ENCODE results near the gene SNHG17.

The SNHG17 gene

DNA sequence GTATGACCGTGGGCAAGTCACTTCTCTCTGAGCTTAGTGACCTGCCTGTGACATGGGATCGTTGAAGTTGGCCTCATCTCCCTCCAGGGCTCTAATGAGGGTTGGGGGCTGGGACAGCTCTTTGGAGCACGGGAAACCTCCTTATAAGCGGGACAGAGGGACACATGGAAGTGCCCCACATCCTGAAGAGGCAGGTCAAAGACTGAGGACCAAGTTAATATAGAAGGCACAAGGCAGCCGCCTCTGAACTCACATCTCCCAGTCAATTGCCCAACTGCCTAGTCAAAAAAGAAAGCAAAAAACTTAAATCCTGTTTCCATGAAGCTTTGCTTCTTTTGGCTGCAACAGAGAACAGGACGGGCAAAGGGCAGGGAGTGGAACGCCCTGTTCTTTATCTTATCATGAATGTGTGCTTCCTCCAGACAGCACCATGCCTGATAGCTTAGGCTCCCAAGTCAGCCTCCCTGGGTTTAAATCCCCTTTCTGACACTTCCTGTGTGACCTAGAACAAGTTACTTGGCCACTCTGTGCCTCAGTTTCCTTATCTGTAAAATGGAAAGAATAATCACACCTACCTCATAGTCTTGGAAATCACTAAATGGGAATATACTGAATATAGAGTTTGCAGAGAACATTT lies 61.8 kb downstream of the SNHG17 start:
- DNase-seq (ENCODE audit: low spot score): no peak

DNA sequence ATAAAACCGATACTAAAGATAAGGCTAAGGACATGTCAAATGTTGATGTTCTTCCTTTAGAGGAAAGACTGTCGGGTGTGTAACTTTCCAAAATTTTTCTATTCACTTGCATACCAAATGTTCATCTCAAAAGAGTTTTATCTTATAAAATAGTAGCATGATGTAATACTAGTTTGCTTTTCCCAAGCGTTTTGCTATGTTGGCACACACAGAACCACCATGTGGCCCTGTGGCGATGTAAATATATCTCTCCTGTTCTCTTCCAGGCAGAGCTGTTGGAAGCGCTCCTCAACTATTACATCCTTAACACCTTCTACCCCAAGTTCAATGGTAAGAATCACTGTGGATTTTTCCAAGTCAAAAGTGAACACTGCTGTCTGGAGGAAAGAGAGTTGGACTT lies 62.3 kb downstream of the SNHG17 start:
- no peak for DNase-seq (ENCODE audit: low spot score)
